HepG2 (cell line): ENCODE data around the gene VKORC1. TPM values are rescaled to one million over a fixed set of nuclear protein-coding genes. Genes with fewer than 3 reads are reported as not detected.

Experiments used
- FOXK2 ChIP-seq: fragments of 450-650 bp; IDR thresholded peaks from 2 replicates; pipeline ENCODE4 v1.6.1; 2016
- HOXA7 ChIP-seq: sonication (generic); formaldehyde crosslinking; IDR thresholded peaks from 2 replicates; pipeline ENCODE4 v1.8.1; 2022; ENCODE audit warnings: mild to moderate bottlenecking, missing genetic modification reagents, moderate library complexity
- MBNL3 ChIP-seq: fragments of 250-450 bp; sonication (Bioruptor Pico); conservative IDR thresholded peaks from 2 replicates; pipeline ENCODE4 v1.8.0; 2022; ENCODE audit warnings: mild to moderate bottlenecking, inconsistent platforms
- RORA ChIP-seq: sonication (generic); formaldehyde crosslinking; IDR thresholded peaks from 2 replicates; pipeline ENCODE4 v1.5.0; 2020; ENCODE audit warnings: mild to moderate bottlenecking, missing genetic modification reagents, moderate library complexity
- SATB2 ChIP-seq: sonication (generic); formaldehyde crosslinking; IDR thresholded peaks from 2 replicates; pipeline ENCODE4 v1.5.0; 2020; ENCODE audit warnings: missing genetic modification reagents
- SOX13 ChIP-seq, 3 experiments: fragments of 450-650 bp in 1 of 3; sonication (generic) in 1 of 3; formaldehyde crosslinking in 1 of 3; IDR thresholded peaks in 2 of 3; conservative IDR thresholded peaks in 1 of 3; 2 replicates each; pipeline versions ENCODE4 v1.5.0 to v1.6.1; 2016 to 2020; ENCODE audit warnings: antibody characterized with exemption in 1 of 3, mild to moderate bottlenecking in 1 of 3, missing compliant biosample characterization in 1 of 3, missing genetic modification reagents in 1 of 3, moderate library complexity in 1 of 3
- SOX5 ChIP-seq: IDR thresholded peaks from 2 replicates; pipeline ENCODE4 v1.6.1; 2016; ENCODE audit warnings: borderline replicate concordance
- ZNF136 ChIP-seq: sonication (generic); formaldehyde crosslinking; IDR thresholded peaks from 2 replicates; pipeline ENCODE4 v1.8.1; 2022; ENCODE audit warnings: low read depth, mild to moderate bottlenecking, moderate library complexity, missing genetic modification reagents
- ZNF510 ChIP-seq: sonication (generic); formaldehyde crosslinking; IDR thresholded peaks from 2 replicates; pipeline ENCODE4 v1.4.0; 2020; ENCODE audit warnings: low read depth, mild to moderate bottlenecking, missing genetic modification reagents
- ZNF773 ChIP-seq: sonication (generic); formaldehyde crosslinking; IDR thresholded peaks from 2 replicates; pipeline ENCODE4 v1.4.0; 2020; ENCODE audit warnings: missing genetic modification reagents, borderline replicate concordance
- polyA plus RNA-seq, 8 experiments: library from polyadenylated mRNA; depleted of rRNA in 3 of 8; stranded (reverse) in 7 of 8; unstranded in 1 of 8; fragments of >200 nt; fragmentation: Illumina TruSeq in 4 of 8; extraction: Trizol in 4 of 8; gene quantifications; 2 replicates each; pipeline versions ENCODE4 v1.2.1 to v1.2.3, GENCODE V29; 2011 to 2016; ENCODE audit warnings: low read depth in 4 of 8, missing spikeins in 1 of 8, mixed read lengths in 1 of 8; ENCODE audit not compliant: insufficient read depth in 1 of 8
- total RNA-seq, 5 experiments: library from RNA; depleted of rRNA; stranded (reverse); fragments of >200 nt; fragmentation: Illumina TruSeq; extraction: Trizol; gene quantifications; 2 replicates each; pipeline ENCODE4 v1.2.3, GENCODE V29; 2016; ENCODE audit warnings: low read depth in 1 of 5
- TF ChIP-seq, protein P1 (sequence below): IDR thresholded peaks from 2 replicates; pipeline ENCODE4 v1.6.1; 2016; ENCODE audit warnings: control low read depth
- TF ChIP-seq, protein P2 (sequence below): sonication (generic); formaldehyde crosslinking; conservative IDR thresholded peaks from 2 replicates; pipeline ENCODE4 v1.4.0; 2020; ENCODE audit warnings: mild to moderate bottlenecking, missing genetic modification reagents, moderate library complexity
- TF ChIP-seq, protein P3 (sequence below): sonication (generic); formaldehyde crosslinking; IDR thresholded peaks from 2 replicates; pipeline ENCODE4 v1.4.0; 2020; ENCODE audit warnings: missing genetic modification reagents, borderline replicate concordance
- TF ChIP-seq, protein P4 (sequence below): sonication (generic); formaldehyde crosslinking; conservative IDR thresholded peaks from 2 replicates; pipeline ENCODE4 v1.8.0; 2022; ENCODE audit warnings: low read depth, missing genetic modification reagents
- TF ChIP-seq, protein P5 (sequence below): IDR thresholded peaks from 2 replicates; pipeline ENCODE4 v1.6.1; 2016; ENCODE audit warnings: low read depth, borderline replicate concordance

The VKORC1 gene
- total and polyA plus RNA-seq, 2 of the 13 experiments (the other 11 are each of a cell fraction or from before 2014, with no cell fraction given) = 141 to 615 TPM

DNA sequence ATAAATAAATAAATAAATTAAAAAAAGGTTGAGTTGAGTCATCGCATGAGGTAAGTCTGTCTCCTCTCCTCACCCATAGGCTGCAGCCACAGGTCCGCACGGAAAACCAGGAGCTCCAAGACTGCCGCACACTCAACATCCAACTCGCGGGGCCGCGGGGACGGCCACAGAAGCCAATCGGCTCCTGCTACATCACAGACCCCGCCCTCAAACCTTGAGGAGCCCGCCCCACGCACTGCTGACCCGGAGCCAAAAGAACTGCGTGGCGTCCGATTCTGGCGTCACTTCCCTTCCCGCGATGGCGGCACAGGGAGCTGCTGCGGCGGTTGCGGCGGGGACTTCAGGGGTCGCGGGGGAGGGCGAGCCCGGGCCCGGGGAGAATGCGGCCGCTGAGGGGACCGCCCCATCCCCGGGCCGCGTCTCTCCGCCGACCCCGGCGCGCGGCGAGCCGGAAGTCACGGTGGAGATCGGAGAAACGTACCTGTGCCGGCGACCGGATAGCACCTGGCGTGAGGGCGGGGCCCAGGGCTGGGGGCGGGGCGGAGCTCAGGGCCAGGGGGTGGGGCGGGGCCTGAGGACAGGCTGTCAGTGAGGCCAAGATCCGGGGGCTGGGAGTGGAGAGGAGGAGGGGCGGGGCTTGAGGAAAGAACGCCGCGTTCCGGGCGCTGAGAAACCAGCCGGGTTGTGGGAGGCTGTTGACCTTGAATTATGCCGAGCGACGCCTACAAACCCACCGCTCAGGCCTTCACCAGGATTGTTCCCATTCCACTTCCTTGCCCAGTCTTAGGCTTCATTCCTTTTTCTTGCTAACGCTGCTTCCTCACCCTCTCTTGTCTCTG is 23.0 kb upstream of the VKORC1 start, which contains the start of gene KAT8 (continued):
- TF ChIP-seq, protein P1, sequence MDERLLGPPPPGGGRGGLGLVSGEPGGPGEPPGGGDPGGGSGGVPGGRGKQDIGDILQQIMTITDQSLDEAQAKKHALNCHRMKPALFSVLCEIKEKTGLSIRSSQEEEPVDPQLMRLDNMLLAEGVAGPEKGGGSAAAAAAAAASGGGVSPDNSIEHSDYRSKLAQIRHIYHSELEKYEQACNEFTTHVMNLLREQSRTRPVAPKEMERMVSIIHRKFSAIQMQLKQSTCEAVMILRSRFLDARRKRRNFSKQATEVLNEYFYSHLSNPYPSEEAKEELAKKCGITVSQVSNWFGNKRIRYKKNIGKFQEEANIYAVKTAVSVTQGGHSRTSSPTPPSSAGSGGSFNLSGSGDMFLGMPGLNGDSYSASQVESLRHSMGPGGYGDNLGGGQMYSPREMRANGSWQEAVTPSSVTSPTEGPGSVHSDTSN (CRISPR knock-in tag) = no peak
- TF ChIP-seq, protein P2, sequence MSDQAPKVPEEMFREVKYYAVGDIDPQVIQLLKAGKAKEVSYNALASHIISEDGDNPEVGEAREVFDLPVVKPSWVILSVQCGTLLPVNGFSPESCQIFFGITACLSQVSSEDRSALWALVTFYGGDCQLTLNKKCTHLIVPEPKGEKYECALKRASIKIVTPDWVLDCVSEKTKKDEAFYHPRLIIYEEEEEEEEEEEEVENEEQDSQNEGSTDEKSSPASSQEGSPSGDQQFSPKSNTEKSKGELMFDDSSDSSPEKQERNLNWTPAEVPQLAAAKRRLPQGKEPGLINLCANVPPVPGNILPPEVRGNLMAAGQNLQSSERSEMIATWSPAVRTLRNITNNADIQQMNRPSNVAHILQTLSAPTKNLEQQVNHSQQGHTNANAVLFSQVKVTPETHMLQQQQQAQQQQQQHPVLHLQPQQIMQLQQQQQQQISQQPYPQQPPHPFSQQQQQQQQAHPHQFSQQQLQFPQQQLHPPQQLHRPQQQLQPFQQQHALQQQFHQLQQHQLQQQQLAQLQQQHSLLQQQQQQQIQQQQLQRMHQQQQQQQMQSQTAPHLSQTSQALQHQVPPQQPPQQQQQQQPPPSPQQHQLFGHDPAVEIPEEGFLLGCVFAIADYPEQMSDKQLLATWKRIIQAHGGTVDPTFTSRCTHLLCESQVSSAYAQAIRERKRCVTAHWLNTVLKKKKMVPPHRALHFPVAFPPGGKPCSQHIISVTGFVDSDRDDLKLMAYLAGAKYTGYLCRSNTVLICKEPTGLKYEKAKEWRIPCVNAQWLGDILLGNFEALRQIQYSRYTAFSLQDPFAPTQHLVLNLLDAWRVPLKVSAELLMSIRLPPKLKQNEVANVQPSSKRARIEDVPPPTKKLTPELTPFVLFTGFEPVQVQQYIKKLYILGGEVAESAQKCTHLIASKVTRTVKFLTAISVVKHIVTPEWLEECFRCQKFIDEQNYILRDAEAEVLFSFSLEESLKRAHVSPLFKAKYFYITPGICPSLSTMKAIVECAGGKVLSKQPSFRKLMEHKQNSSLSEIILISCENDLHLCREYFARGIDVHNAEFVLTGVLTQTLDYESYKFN (CRISPR knock-in tag) = peak; percentile 62
- peak; percentile 46; the same call in 1 of the 2 replicates for TF ChIP-seq SOX5 (CRISPR knock-in tag)
- 0 out of 2 replicates have a peak, but pooled peaks have one; percentile 17 for TF ChIP-seq FOXK2
- no peak; the same call in 1 of the 2 replicates for TF ChIP-seq ZNF773
- no peak for TF ChIP-seq HOXA7 (CRISPR knock-in tag)
- TF ChIP-seq MBNL3 (CRISPR knock-in tag) = no peak
- TF ChIP-seq ZNF510 (CRISPR knock-in tag) = 0 out of 2 replicates have a peak, but pooled peaks have one; percentile 58
- TF ChIP-seq, protein P3, sequence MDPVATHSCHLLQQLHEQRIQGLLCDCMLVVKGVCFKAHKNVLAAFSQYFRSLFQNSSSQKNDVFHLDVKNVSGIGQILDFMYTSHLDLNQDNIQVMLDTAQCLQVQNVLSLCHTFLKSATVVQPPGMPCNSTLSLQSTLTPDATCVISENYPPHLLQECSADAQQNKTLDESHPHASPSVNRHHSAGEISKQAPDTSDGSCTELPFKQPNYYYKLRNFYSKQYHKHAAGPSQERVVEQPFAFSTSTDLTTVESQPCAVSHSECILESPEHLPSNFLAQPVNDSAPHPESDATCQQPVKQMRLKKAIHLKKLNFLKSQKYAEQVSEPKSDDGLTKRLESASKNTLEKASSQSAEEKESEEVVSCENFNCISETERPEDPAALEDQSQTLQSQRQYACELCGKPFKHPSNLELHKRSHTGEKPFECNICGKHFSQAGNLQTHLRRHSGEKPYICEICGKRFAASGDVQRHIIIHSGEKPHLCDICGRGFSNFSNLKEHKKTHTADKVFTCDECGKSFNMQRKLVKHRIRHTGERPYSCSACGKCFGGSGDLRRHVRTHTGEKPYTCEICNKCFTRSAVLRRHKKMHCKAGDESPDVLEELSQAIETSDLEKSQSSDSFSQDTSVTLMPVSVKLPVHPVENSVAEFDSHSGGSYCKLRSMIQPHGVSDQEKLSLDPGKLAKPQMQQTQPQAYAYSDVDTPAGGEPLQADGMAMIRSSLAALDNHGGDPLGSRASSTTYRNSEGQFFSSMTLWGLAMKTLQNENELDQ (CRISPR knock-in tag) = peak; percentile 91; the same call in 1 of the 2 replicates
- no peak; the same call in 1 of the 2 replicates for TF ChIP-seq SOX13 (IDR thresholded peaks at IDR 0.05)
- peak in 1 of 2 experiments; percentile 25; a peak in 1 of 4 replicates for TF ChIP-seq SOX13 (CRISPR knock-in tag; conservative IDR thresholded peaks at IDR 0.05 in 1 of 2, IDR thresholded peaks at IDR 0.05 in 1 of 2)
- TF ChIP-seq, protein P4, sequence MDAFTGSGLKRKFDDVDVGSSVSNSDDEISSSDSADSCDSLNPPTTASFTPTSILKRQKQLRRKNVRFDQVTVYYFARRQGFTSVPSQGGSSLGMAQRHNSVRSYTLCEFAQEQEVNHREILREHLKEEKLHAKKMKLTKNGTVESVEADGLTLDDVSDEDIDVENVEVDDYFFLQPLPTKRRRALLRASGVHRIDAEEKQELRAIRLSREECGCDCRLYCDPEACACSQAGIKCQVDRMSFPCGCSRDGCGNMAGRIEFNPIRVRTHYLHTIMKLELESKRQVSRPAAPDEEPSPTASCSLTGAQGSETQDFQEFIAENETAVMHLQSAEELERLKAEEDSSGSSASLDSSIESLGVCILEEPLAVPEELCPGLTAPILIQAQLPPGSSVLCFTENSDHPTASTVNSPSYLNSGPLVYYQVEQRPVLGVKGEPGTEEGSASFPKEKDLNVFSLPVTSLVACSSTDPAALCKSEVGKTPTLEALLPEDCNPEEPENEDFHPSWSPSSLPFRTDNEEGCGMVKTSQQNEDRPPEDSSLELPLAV (CRISPR knock-in tag) = no peak
- TF ChIP-seq, protein P5, sequence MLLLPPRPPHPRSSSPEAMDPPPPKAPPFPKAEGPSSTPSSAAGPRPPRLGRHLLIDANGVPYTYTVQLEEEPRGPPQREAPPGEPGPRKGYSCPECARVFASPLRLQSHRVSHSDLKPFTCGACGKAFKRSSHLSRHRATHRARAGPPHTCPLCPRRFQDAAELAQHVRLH (CRISPR knock-in tag) = no peak
- TF ChIP-seq SATB2 (CRISPR knock-in tag) = no peak
- TF ChIP-seq RORA (CRISPR knock-in tag) = no peak
- TF ChIP-seq ZNF136 = no peak; the same call in 1 of the 2 replicates
